IMR-90 (cell line): ENCODE measurements around the gene NNAT. TPM values are rescaled to one million over a fixed set of nuclear protein-coding genes. Genes with fewer than 3 reads are reported as not detected.

Experiments used
- ATAC-seq: fragments of 200-7000 bp; cut with Tn5 transposase; 2 replicates; pipeline ENCODE4 v1.9.1; 2020; ENCODE audit warnings: low read depth, mild to moderate bottlenecking, moderate library complexity
- BruUV-seq: library from RNA; stranded (reverse); fragments of 400-500 nt; replicated peaks from 2 replicates; lab custom pipeline; 2021; lab: Mats Ljungman, UMichigan
- CTCF ChIA-PET: fragments of 300-600 bp; formaldehyde crosslinking; extraction: SDS; loops from one replicate; lab custom pipeline; 2021; ENCODE audit warnings: antibody characterized with exemption; lab: Yijun Ruan, JAX
- POLR2A ChIA-PET: fragments of 300-600 bp; sonication (Branson Sonifier 250); formaldehyde crosslinking; loops from one replicate; lab custom pipeline; 2022; ENCODE audit warnings: antibody characterized with exemption; ENCODE audit not compliant: unreplicated experiment; lab: Charles Lee
- DNase-seq: peaks from one replicate; pipeline ENCODE4 v3.0.0; 2013
- H2AFZ ChIP-seq: replicated peaks from 2 replicates; pipeline ENCODE3; 2013; ENCODE audit warnings: low read length, mild to moderate bottlenecking; ENCODE audit not compliant: poor library complexity
- H2AK5ac ChIP-seq: 2 replicates; pipeline ENCODE4 v1.6.1; 2013; ENCODE audit warnings: low read depth, low read length, inconsistent platforms
- H2AK9ac ChIP-seq: replicated peaks from 2 replicates; pipeline ENCODE3; 2013; ENCODE audit warnings: mild to moderate bottlenecking, low read depth, low read length, moderate library complexity; ENCODE audit not compliant: poor library complexity
- H2BK120ac ChIP-seq: 2 replicates; pipeline ENCODE4 v1.6.1; 2013; ENCODE audit warnings: low read depth, low read length, inconsistent platforms
- H2BK15ac ChIP-seq: 3 replicates; pipeline ENCODE4 v1.6.1; 2013; ENCODE audit warnings: low read depth, low read length, inconsistent platforms
- H2BK20ac ChIP-seq: 2 replicates; pipeline ENCODE4 v1.6.1; 2013; ENCODE audit warnings: low read depth, mild to moderate bottlenecking, inconsistent platforms, low read length, moderate library complexity
- H2BK5ac ChIP-seq: 2 replicates; pipeline ENCODE4 v1.6.1; 2013; ENCODE audit warnings: mild to moderate bottlenecking, low read depth, low read length, inconsistent platforms; ENCODE audit not compliant: poor library complexity, severe bottlenecking
- H3K14ac ChIP-seq: replicated peaks from 2 replicates; pipeline ENCODE4 v1.6.1; 2013; ENCODE audit warnings: low read depth, low read length, inconsistent platforms
- H3K18ac ChIP-seq: 2 replicates; pipeline ENCODE4 v1.6.1; 2013; ENCODE audit warnings: low read depth, low read length, control low read depth
- H3K23ac ChIP-seq: 2 replicates; pipeline ENCODE4 v1.6.1; 2013; ENCODE audit warnings: low read depth, low read length, inconsistent platforms
- H3K27ac ChIP-seq: 2 replicates; pipeline ENCODE4 v1.5.1; 2013; ENCODE audit warnings: mild to moderate bottlenecking, control low read depth, low read length; ENCODE audit not compliant: insufficient read depth
- H3K27me3 ChIP-seq: 2 replicates; pipeline ENCODE4 v1.6.1; 2013; ENCODE audit warnings: low read length; ENCODE audit not compliant: control insufficient read depth, insufficient read depth
- H3K36me3 ChIP-seq: 2 replicates; pipeline ENCODE4 v1.6.1; 2013; ENCODE audit warnings: low read length, mixed read lengths; ENCODE audit not compliant: control insufficient read depth, insufficient read depth
- H3K4ac ChIP-seq: 2 replicates; pipeline ENCODE4 v1.6.1; 2013; ENCODE audit warnings: low read depth, low read length, inconsistent platforms
- H3K4me1 ChIP-seq: 2 replicates; pipeline ENCODE4 v1.6.1; 2013; ENCODE audit warnings: low read length, mixed read lengths; ENCODE audit not compliant: control insufficient read depth, insufficient read depth
- H3K4me2 ChIP-seq: 2 replicates; pipeline ENCODE4 v1.6.1; 2013; ENCODE audit warnings: low read depth, mild to moderate bottlenecking, control low read depth, low read length, moderate library complexity
- H3K4me3 ChIP-seq: 2 replicates; pipeline ENCODE4 v1.5.1; 2013; ENCODE audit warnings: low read depth, mild to moderate bottlenecking, control low read depth, low read length, moderate library complexity; ENCODE audit not compliant: insufficient read depth
- H3K56ac ChIP-seq: 2 replicates; pipeline ENCODE4 v1.6.1; 2013; ENCODE audit warnings: low read length, inconsistent platforms; ENCODE audit not compliant: insufficient read depth; ENCODE audit errors: extremely low read depth
- H3K79me1 ChIP-seq, 2 experiments: 2 replicates each; pipeline ENCODE4 v1.6.1; 2013; ENCODE audit warnings: low read length in 2 of 2, inconsistent platforms in 1 of 2, low read depth in 1 of 2
- H3K9ac ChIP-seq: 2 replicates; pipeline ENCODE4 v1.6.1; 2013; ENCODE audit warnings: low read depth, low read length, control low read depth
- H3K9me1 ChIP-seq: 2 replicates; pipeline ENCODE4 v1.6.1; 2013; ENCODE audit warnings: low read length, inconsistent platforms; ENCODE audit not compliant: insufficient read depth
- H3K9me3 ChIP-seq: 2 replicates; pipeline ENCODE4 v1.6.1; 2013; ENCODE audit warnings: low read length; ENCODE audit not compliant: control insufficient read depth, insufficient read depth
- H4K20me1 ChIP-seq: 2 replicates; pipeline ENCODE4 v1.6.1; 2013; ENCODE audit warnings: low read length, inconsistent platforms; ENCODE audit not compliant: insufficient read depth
- H4K5ac ChIP-seq: 2 replicates; pipeline ENCODE4 v1.6.1; 2013; ENCODE audit warnings: mild to moderate bottlenecking, low read depth, low read length, control low read depth
- H4K8ac ChIP-seq, 2 experiments: 2 replicates each; pipeline ENCODE4 v1.6.1; 2013; ENCODE audit warnings: low read depth in 2 of 2, low read length in 2 of 2, control low read depth in 1 of 2, inconsistent platforms in 1 of 2
- H4K91ac ChIP-seq: 2 replicates; pipeline ENCODE4 v1.6.1; 2013; ENCODE audit warnings: low read depth, low read length, inconsistent platforms; ENCODE audit not compliant: insufficient read depth
- BHLHE40 ChIP-seq: fragments of 150-350 bp; IDR thresholded peaks from 2 replicates; pipeline ENCODE4 v1.6.1; 2016; ENCODE audit warnings: mild to moderate bottlenecking, low read depth, low read length
- CEBPB ChIP-seq: IDR thresholded peaks from 2 replicates; pipeline ENCODE4 v1.6.1; 2012; ENCODE audit warnings: low read depth, low read length, improper control_type of control experiment
- CHD1 ChIP-seq: IDR thresholded peaks from 2 replicates; pipeline ENCODE4 v1.6.1; 2012; ENCODE audit warnings: low read depth, low read length, improper control_type of control experiment
- CTCF ChIP-seq: conservative IDR thresholded peaks from 2 replicates; pipeline ENCODE4 v1.5.1; 2012; ENCODE audit warnings: mild to moderate bottlenecking, low read depth, low read length, improper control_type of control experiment
- ELK1 ChIP-seq: fragments of 150-350 bp; IDR thresholded peaks from 2 replicates; pipeline ENCODE4 v1.6.1; 2016; ENCODE audit warnings: low read depth, mild to moderate bottlenecking, low read length, moderate library complexity, borderline replicate concordance
- FOS ChIP-seq: fragments of 150-350 bp; IDR thresholded peaks from 2 replicates; pipeline ENCODE4 v1.6.1; 2016; ENCODE audit warnings: low read depth, low read length
- MAFK ChIP-seq: IDR thresholded peaks from 2 replicates; pipeline ENCODE4 v1.6.1; 2012; ENCODE audit warnings: low read depth, low read length, improper control_type of control experiment
- MAZ ChIP-seq: IDR thresholded peaks from 2 replicates; pipeline ENCODE4 v1.6.1; 2012; ENCODE audit warnings: low read depth, mild to moderate bottlenecking, low read length, improper control_type of control experiment, moderate library complexity, borderline replicate concordance
- MXI1 ChIP-seq: IDR thresholded peaks from 2 replicates; pipeline ENCODE4 v1.6.1; 2012; ENCODE audit warnings: low read depth, mild to moderate bottlenecking, low read length, moderate library complexity, borderline replicate concordance
- NFE2L2 ChIP-seq: fragments of 150-350 bp; IDR thresholded peaks from 2 replicates; pipeline ENCODE4 v1.6.1; 2016; ENCODE audit warnings: low read depth, mild to moderate bottlenecking, low read length
- POLR2A ChIP-seq: IDR thresholded peaks from 2 replicates; pipeline ENCODE4 v1.6.1; 2012; ENCODE audit warnings: mild to moderate bottlenecking, low read depth, low read length
- RAD21 ChIP-seq: IDR thresholded peaks from 2 replicates; pipeline ENCODE4 v1.6.1; 2012; ENCODE audit warnings: low read length, improper control_type of control experiment
- RCOR1 ChIP-seq: IDR thresholded peaks from 2 replicates; pipeline ENCODE4 v1.6.1; 2012; ENCODE audit warnings: mild to moderate bottlenecking, low read length, improper control_type of control experiment; ENCODE audit not compliant: insufficient replicate concordance
- RFX5 ChIP-seq: IDR thresholded peaks from 2 replicates; pipeline ENCODE4 v1.8.0; 2012; ENCODE audit warnings: low read depth, mild to moderate bottlenecking, low read length, moderate library complexity
- SMC3 ChIP-seq: fragments of 150-350 bp; IDR thresholded peaks from 2 replicates; pipeline ENCODE4 v1.6.1; 2016; ENCODE audit warnings: low read depth, mild to moderate bottlenecking, antibody characterized with exemption, low read length, moderate library complexity
- USF2 ChIP-seq: fragments of 150-350 bp; IDR thresholded peaks from 2 replicates; pipeline ENCODE4 v1.6.1; 2017; ENCODE audit warnings: mild to moderate bottlenecking, antibody characterized with exemption, low read length, low read depth
- WGBS, 2 experiments: methylation state at CpG; one replicate each; pipeline versions ENCODE4 v1.1.5 to v1.1.7; 2013; ENCODE audit warnings: missing lambda C conversion rate in 2 of 2; ENCODE audit not compliant: insufficient read length in 1 of 2; ENCODE audit errors: extremely low coverage in 2 of 2; 5-methylcytosine and 5-hydroxymethylcytosine counted together
- dilution Hi-C: fragments of 300-500 bp; cut with HindIII; formaldehyde crosslinking; loops from one replicate; pipeline ENCODE4 v1.14.3; 2018; ENCODE audit warnings: low sequenced_read_pairs; ENCODE audit not compliant: unreplicated experiment
- in situ Hi-C: fragments of 300-500 bp; cut with MboI; formaldehyde crosslinking; loops from 3 replicates; pipeline ENCODE4 v1.14.3; 2019; ENCODE audit warnings: low sequenced_read_pairs, inconsistent platforms, mixed read lengths
- intact Hi-C: fragments of 100-400 bp; cut with micrococcal nuclease; formaldehyde crosslinking; loops from 2 replicates; pipeline ENCODE4 v1.10.0; 2022
- polyA plus RNA-seq, 3 experiments: library from polyadenylated mRNA; depleted of rRNA; stranded (reverse); fragments of >200 nt; gene quantifications; 2 replicates each; pipeline ENCODE4 v1.2.3, GENCODE V29; 2012; ENCODE audit warnings: low replicate concordance in 1 of 3
- total RNA-seq: library from RNA; depleted of rRNA; stranded (reverse); fragments of >200 nt; gene quantifications from 2 replicates; pipeline ENCODE4 v1.2.3, GENCODE V29; 2012

The NNAT gene
- total and polyA plus RNA-seq, 2 of the 4 experiments (the other 2 are of a cell fraction) = 2.0 to 6.5 TPM

- Histone ChIP-seq H4K20me1 (no peaks in the 10 kb centered on the region), H3K23ac (no peak overlapping the region), H2BK120ac (no peak overlapping the region), H3K36me3 (no peaks in the 10 kb centered on the region), H4K91ac (no peak overlapping the region), H2BK15ac (no peak overlapping the region), H3K14ac (no peak overlapping the region), H3K9me1 (no peaks in the 10 kb centered on the region), H2AFZ (no peak overlapping the region), H4K8ac (no peak overlapping the region), H2BK20ac (no peak overlapping the region), H2AK5ac (no peak overlapping the region), H3K9me3 (no peaks in the 10 kb centered on the region), H3K27ac (no peak overlapping the region), H3K18ac (no peak overlapping the region), H3K79me1 (no peaks in the 10 kb centered on the region), H2BK5ac (no peak overlapping the region), H4K5ac (no peak overlapping the region), H2AK9ac (no peak overlapping the region), H3K4me1 (no peaks in the 10 kb centered on the region), H3K4me3 (no peak overlapping the region), H3K9ac (no peak overlapping the region), H3K4me2 (no peak overlapping the region), H3K56ac (no peak overlapping the region), H3K4ac (no peak overlapping the region), H3K27me3 (peaks cover 28% of the 10 kb centered on the region)
- BruUV-seq = no TSS peak
- intact Hi-C loops = no loop called here
- dilution Hi-C loops = no loop called here
- WGBS, 2 experiments = 61% methylated on average over 2 of the region's 4 CpGs; no CpG with 5 or more reads in 1 of the 2 experiments
- ATAC-seq (no peak), DNase-seq (no peak)
- TF ChIP-seq MAZ = no peak
- no peak for TF ChIP-seq NFE2L2
- no peak for TF ChIP-seq CHD1
- no peak for TF ChIP-seq RFX5
- no peak for TF ChIP-seq ELK1
- no peak for TF ChIP-seq BHLHE40
- no peak for TF ChIP-seq MAFK
- TF ChIP-seq CEBPB = no peak
- no peak for TF ChIP-seq MXI1
- no peak for TF ChIP-seq FOS
- no peak for TF ChIP-seq RAD21
- TF ChIP-seq USF2 = no peak
- no peak for TF ChIP-seq SMC3
- no peak for TF ChIP-seq RCOR1
- TF ChIP-seq POLR2A = no peak
- no peak for TF ChIP-seq CTCF
- ChIA-PET POLR2A (interaction anchor here (0.6 kb wide), 1 partner anchor 18 kb away, joined by 6 read pairs; no protein-coding TSS in a partner anchor), CTCF (no interaction called here)
- in situ Hi-C loops = no loop called here
Measured at GRCh38 chr20:37558779-37559178, 37.7 kb downstream of the NNAT start.
